Germinal center (tissue), 1 donor: Measurements from ENCODE around the gene FNDC10.
A peak's percentile ranks its signal among the peaks of the same experiment; 100 is the strongest.

ENCODE experiments used
- DNase-seq: peaks from one replicate; pipeline ENCODE4 v3.0.0; 2012; ENCODE audit warnings: mixed read lengths, low spot score

Gene FNDC10

DNA sequence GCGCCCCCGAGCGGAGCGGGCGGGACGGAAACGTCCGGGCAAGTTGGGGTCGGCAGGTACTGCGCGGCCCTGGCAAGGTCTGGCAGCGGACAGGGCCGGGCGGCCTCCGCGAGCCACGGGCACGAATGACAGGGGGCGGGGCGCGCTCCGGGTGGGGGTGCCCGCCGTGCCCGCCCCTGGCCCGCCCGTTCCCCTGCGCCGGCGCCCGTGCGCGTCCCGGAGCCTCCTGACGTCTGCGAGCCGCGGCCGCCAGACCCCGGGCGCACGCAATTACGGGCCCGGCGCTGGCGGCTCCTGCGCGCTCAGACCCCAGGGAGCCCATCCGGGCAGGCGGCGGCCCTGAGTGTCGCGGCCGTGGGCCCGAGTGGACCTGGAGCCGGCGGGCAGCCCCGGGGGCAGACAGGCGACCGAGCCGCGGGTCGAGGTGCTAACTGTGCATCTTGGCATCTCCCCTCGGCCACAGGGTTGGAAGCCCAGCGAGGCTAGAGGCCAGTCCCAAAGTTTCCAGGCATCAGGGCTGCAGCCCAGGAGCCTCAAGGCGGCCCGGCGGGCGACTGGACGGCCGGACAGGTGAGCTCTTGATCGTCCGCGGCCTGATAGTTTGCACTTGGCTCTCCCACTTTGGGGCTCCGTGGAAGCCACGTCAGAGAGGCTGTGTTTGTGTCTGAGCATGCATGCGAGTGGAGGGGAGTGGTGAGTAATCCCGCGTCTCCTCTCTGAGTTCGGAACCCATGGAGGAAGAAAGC, 16.3 kb upstream of the FNDC10 start:
- DNase-seq = peak; percentile 66

DNA sequence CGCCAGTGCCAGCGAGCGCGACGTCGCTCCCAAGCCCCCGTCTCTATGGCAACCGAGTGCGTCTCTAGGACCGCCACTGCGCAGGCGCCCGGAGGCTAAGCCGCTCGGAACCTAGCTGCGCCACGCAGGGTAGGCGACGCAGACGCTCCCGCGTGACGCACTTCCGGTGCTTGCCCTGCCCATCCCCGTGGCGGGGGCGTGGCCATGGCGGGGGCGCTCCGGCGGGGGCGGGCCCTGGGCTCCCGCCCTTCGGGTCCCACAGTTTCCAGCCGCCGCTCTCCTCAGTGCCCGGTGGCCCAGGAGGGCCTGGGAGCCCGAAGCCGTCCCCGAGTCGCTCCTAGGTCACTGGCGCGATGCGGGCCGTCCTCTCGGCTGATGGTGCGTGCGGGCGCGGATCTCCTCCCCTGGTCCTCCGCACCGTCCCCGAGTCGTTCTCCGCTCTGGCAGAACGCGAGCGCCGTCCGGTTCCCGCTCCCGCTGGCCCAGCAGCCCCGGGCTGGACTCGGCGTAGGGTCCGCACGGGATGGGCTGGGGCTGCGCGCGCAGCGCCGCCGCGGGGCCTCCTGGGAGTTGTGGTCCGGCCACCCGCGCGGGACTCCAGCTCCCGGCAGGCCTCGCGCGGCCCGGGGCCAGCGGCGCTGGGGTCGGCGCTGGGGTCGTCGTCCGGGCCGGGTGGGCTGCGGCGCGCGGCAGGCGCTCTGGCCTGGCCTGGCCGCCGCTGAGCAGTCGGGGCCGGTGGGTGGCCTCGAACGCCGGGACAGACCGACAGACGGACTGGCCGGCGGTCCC, 15.5 kb upstream of the FNDC10 start, which contains the start of gene MIB2:
TSS of gene MIB2 (plus strand) at position 245 of the 789 bp plus-strand sequence. CDS start 7,953 bp downstream, outside the sequence.
- DNase-seq = peak; percentile 100

DNA sequence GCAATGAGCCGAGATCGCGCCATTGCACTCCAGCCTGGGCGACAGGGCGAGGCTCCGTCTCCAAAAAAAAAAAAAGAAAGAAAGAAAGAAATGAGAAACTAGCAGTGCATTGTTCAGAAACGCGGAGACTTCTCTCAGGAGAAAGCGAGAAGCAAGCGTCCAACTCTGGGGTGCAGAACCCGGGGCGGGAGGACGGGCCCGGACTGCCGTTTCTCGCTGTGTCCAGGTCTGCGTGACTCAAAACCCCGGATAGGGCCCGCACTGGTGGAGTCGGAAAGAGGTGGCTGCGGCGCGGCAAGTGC, 15.0 kb upstream of the FNDC10 start:
- DNase-seq = no peak

DNA sequence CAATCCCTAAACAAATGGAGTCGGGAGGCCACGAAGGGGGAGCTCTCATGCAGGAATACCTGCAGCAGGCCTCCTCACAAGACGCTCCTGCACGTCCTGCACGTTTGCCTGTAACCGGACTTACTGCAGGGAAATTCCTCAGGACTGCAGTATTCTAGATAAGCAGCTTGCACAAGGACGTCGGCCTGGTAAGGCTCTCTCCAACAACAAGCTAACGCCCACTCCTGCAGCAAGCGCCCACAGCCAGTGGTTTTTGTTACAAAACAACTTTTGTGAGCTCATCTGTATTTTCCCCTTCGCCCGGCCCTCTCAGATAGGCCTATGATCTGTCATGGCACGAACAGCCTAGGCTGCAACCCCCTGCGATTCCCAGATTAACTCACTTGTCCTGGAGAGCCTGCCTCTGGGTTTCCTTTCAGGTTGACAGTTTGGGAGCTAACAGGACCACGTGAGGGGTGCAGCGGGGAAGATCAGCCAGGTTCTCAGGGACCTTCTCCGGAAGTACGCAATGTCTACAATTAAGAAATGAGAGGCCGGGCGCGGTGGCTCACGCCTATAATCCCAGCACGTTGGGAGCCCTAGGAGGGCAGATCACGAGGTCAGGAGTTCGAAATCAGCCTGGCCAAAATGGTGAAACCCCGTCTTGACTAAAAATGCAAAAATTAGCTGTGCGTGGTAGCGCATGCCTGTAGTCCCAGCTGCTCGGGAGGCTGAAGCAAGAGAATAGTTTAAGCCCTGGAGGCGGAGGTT, 14.4 kb upstream of the FNDC10 start:
- DNase-seq = no peak

- DNase-seq = no peak
Measured at GRCh38 chr1:1613509-1614082, 13.7 kb upstream of the FNDC10 start.

DNA sequence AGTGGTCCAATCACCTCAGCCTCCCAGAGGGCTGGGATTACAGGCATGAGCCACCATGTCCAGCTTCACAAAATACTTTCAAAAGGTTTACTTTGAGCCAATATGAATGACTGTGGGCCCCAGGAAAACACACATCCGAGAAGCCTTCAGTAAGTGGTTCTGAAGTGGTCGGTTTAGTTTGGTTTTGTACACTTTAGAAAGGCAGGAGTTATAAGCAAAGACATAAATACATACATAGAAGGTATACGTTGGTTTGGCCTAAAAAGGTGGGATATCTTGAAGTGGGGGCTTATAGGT, 12.1 kb upstream of the FNDC10 start:
- no peak for DNase-seq

- DNase-seq = no peak
Measured at GRCh38 chr1:1610796-1611195, 10.9 kb upstream of the FNDC10 start.

DNA sequence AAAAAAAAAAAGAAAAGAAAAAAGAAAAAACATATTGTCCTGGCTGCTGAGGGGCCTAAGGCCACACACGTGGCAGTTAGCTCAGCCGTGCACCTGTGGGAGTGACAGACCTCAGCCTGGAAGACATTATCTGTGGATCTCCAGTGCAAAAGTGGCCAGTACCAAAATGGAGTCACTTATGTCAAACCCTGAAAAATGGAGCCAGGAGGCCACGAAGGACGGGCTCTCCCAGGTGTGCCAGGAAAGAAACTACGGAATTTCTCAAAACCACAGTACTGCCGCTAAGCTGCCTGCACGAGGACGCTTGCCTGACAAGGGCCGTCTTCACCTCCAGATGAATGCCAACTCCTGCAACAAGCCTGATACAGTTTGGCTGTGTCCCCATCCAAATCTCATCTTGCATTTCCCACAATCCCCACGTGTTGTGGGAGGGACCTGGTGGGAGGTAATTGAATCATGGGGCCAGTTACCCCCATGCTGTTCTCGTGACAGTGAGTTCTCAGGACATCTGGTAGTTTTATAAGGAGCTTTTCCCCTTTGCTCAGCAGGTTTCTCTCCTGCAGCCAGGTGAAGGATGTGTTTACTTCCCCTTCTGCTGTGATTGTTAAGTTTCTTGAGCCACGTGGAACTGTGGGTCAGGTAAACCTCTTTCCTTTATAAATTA, 10.0 kb upstream of the FNDC10 start:
- no peak for DNase-seq

DNA sequence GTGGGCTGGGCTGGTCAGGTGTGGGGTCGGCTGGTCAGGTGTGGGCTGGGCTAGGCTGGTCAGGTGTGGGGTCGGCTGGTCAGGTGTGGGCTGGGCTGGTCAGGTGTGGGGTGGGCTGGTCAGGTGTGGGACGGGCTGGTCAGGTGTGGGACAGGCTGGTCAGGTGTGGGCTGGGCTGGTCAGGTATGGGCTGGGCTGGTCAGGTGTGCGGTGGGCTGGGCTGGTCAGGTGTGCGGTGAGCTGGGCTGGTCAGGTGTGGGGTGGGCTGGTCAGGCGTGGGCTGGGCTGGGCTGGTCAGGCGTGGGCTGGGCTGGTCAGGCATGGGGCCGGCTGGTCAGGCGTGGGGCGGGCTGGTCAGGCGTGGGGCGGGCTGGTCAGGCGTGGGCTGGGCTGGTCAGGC, 6.3 kb upstream of the FNDC10 start:
- no peak for DNase-seq

GRCh38 chr1:1605724-1606123, 5.8 kb upstream of the FNDC10 start:
- no peak for DNase-seq

DNA sequence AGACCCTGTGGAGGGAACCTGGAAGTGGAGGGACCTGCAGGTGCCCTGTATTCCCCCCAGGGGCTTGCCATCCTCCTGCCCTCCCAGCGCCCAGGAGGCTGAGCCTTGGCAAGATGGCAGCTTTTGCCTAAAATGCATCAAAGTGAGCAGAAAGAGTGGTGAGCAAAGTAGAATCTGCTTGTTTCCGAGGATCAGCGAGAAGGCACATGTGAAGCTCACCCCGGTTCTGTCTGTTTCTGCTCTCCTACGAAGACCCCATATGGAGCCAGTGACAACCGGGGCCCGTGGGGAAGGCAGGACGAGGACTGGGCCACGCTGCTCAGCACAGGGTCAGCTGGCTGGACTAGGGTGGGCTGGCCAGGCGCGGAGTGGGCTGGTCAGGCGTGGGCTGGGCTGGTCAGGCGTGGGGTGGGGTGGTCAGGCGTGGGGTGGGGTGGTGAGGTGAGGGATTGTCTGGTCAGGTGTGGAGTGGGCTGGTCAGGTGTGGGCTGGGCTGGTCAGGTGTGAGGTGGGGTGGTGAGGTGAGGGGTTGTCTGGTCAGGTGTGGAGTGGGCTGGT, 5.2 kb upstream of the FNDC10 start:
- no peak for DNase-seq

DNA sequence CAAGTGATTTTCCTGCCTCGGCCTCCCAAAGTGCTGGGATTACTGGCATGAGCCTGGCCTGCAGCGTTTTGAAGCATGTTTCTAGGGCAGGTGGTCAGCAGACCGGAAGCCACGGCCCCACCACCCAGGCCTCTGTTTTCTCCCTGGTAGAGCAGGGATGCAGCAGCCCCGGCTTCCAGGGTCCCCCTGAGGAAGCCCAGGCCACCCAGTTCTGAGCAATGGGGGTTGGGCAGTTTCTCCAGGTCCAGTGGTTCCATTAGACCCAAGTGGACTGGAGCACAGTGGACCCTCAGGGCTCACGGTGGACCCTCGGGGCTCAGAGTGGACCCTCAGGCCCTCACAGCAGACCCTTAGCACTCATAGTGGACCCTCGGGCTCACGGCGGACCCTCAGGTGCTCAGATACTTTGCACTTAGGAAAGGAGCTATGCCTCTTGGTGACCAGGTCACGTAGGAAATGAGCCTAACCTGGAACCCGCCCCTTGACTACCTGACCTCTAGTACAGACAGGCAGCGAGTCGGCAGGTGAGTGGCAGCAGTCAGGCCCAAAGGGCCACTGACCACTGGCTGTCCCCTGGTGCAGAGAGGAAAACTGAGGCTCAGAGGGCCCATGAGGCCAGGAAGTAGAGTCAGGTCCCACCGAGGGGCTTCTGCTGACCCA, 4.6 kb upstream of the FNDC10 start:
- DNase-seq = no peak

DNA sequence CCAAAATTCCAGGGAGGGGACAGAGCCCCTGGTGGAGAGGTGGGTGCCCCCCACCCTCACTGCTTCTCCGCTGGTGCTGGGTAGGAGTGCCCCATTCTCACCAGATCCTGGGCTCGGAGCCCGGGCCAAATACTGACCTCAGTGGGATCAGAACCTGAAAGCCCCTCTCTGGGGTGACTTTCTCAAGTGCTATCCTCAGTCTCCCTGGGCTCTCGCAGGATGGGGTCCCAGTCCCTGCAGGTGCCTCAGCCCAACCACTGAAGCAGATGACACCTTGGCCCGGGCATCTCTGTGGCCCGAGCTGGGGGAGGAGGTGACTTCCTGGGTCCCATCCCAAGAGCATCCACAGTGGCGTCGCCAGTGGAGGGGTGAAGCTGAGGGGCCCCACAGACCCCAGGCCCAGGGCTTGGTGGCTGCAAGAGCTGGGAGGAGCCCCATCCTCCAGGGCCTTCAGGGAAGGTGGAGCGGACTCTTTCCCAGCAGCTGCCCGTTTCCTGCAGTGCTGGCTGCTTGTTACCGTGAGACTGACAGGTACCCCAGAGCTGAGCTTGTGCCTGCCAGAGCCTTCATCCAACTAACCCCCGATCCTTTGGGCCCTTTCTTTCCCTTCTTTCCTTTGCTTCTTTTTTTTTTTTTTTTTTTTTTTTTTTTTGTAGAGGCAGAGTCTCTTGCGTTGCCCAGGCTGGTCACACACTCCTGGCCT, 3.9 kb upstream of the FNDC10 start:
- DNase-seq = no peak

- DNase-seq = no peak
Measured at GRCh38 chr1:1602968-1603506, 3.1 kb upstream of the FNDC10 start.

DNA sequence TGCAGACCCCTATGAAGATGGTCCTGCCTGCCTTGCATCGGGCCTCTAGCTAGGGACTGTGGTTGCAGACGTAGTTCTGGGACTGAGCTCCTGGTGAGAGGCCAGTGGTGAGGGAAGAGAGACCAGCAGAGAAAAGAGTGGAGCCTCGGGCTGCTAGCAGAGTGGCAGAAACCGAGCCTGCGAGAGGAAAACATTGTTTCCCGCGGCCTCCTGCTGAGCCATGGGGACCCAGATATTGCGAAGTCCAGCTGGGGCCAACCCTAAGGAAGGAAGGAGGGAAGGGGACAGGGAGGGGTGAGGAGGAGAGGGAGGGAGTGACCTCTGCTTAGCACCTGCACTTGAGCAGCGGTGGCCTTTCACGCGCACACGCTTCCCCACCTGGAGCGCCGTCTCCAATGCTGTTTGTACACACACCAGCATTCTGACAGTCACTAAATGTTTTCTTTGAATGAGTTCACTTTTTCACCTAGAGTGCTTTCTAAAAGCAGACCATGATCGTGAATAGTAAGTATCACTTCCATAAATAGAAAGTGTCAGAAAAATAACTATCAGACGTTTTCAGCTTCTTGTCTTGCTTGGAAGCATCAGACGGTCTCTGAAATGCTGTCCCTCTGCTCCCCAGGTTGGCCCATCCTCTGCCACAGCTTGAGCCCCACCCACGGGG, 2.5 kb upstream of the FNDC10 start:
- no peak for DNase-seq

- DNase-seq = no peak
Measured at GRCh38 chr1:1601564-1602303, 1.8 kb upstream of the FNDC10 start.

DNA sequence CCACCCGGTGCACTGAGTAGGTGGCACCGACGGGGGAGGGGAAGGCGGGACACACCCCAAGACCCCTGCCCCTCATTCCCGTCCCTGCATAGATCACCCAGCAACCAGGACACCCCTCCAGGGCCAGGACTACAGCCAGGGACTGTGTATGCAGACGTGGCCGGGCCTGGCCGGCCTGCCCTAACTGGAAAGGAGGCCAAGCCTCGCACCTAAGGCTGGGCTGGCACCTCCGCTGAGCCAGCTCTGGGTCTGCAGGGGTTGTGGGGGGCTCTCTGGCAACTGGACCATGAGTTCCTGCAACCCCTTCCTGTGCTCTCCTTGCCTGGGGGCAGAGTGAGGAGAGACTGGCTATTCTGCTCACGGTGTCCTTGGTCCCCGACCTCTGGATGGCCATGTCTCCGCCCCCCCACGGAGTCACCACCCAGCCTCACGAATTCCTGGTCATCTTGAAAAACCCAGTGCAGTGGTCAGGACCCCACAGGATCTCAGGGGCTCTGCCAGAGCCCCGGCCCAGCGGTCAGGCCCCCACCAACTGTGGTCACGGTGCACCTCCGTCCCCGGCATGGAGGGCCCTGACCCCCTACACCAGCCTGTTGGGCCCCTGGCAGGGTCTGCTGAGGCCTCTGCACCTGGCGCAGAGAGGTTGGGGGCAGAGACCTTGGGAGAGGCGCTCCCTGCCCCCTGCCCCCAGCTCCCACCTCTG, 1.1 kb upstream of the FNDC10 start:
- no peak for DNase-seq
